ENCODE results near the gene FAM135A. TPM values are rescaled to one million over a fixed set of nuclear protein-coding genes. Genes with fewer than 3 reads are reported as not detected.

Gene FAM135A
- total and polyA plus RNA-seq, 4 donors: 2.7 to 15.6 (median 5.8) TPM

DNA sequence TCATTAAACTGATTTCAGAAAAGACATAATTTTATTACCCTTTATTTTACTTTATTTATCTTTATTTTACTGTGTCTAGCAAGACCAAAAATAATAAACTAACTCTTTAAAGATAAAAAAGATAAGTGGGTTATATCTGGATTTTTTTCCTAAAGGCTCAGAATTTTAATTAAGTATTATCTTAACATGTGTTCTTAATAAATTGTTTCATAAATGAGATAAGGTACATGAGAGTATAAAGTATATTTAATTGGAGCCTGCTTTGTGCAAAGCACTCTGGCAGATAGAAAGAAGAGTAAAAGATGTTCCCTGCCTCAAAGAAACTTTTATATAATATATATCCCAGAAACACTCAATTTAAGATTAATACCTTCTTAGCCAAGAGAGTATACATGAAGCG lies 8.7 kb upstream of the FAM135A start:
- DNase-seq (ENCODE audit: low spot score): no peak
- H3K36me3 ChIP-seq (ENCODE audit: control insufficient read depth in 4 of 4, insufficient read depth in 3 of 4, low read depth in 1 of 4, low read length in 3 of 4): no peaks in the 10 kb centered on the region
- H3K9me3 ChIP-seq (ENCODE audit: control insufficient read depth in 4 of 4, low read length in 3 of 4): no peaks in the 10 kb centered on the region
- H3K4me3 ChIP-seq (ENCODE audit: low read depth in 1 of 3, low read length in 3 of 3): no peak overlapping the region
- no peaks in the 10 kb centered on the region for H3K4me1 ChIP-seq (ENCODE audit: control insufficient read depth in 4 of 4, insufficient read depth in 4 of 4, low read length in 3 of 4)
- WGBS: 89% methylated on average over 1 of the region's 1 CpG
- H3K9ac ChIP-seq (ENCODE audit: low read depth in 1 of 2, low read length in 2 of 2): no peak overlapping the region
- H3K27me3 ChIP-seq (ENCODE audit: control insufficient read depth in 4 of 4, insufficient read depth in 4 of 4, low read length in 3 of 4): peaks cover 0 to 2% (median 0%) of the 10 kb centered on the region in 4 donors
- no peak overlapping the region for H3K27ac ChIP-seq (ENCODE audit: low read depth in 1 of 2, low read length in 2 of 2)
- no peak for TF ChIP-seq YY1 (IDR thresholded peaks at IDR 0.05)
- TF ChIP-seq MAX (IDR thresholded peaks at IDR 0.05): no peak
- no peak for TF ChIP-seq FOXA2 (IDR thresholded peaks at IDR 0.05)
- TF ChIP-seq GABPA (IDR thresholded peaks at IDR 0.05 in 1 of 2, conservative IDR thresholded peaks at IDR 0.05 in 1 of 2): no peak
- no peak for TF ChIP-seq FOXA1 (IDR thresholded peaks at IDR 0.05)
- TF ChIP-seq EGR1 (IDR thresholded peaks at IDR 0.05; ENCODE audit: low read depth in 2 of 2): no peak
- TF ChIP-seq, protein P1, sequence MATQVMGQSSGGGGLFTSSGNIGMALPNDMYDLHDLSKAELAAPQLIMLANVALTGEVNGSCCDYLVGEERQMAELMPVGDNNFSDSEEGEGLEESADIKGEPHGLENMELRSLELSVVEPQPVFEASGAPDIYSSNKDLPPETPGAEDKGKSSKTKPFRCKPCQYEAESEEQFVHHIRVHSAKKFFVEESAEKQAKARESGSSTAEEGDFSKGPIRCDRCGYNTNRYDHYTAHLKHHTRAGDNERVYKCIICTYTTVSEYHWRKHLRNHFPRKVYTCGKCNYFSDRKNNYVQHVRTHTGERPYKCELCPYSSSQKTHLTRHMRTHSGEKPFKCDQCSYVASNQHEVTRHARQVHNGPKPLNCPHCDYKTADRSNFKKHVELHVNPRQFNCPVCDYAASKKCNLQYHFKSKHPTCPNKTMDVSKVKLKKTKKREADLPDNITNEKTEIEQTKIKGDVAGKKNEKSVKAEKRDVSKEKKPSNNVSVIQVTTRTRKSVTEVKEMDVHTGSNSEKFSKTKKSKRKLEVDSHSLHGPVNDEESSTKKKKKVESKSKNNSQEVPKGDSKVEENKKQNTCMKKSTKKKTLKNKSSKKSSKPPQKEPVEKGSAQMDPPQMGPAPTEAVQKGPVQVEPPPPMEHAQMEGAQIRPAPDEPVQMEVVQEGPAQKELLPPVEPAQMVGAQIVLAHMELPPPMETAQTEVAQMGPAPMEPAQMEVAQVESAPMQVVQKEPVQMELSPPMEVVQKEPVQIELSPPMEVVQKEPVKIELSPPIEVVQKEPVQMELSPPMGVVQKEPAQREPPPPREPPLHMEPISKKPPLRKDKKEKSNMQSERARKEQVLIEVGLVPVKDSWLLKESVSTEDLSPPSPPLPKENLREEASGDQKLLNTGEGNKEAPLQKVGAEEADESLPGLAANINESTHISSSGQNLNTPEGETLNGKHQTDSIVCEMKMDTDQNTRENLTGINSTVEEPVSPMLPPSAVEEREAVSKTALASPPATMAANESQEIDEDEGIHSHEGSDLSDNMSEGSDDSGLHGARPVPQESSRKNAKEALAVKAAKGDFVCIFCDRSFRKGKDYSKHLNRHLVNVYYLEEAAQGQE (IDR thresholded peaks at IDR 0.05): no peak
- TF ChIP-seq RXRA (IDR thresholded peaks at IDR 0.05): no peak
- TF ChIP-seq HNF4G (IDR thresholded peaks at IDR 0.05): no peak
- TF ChIP-seq SP1 (IDR thresholded peaks at IDR 0.05): no peak
- TF ChIP-seq, protein P2, sequence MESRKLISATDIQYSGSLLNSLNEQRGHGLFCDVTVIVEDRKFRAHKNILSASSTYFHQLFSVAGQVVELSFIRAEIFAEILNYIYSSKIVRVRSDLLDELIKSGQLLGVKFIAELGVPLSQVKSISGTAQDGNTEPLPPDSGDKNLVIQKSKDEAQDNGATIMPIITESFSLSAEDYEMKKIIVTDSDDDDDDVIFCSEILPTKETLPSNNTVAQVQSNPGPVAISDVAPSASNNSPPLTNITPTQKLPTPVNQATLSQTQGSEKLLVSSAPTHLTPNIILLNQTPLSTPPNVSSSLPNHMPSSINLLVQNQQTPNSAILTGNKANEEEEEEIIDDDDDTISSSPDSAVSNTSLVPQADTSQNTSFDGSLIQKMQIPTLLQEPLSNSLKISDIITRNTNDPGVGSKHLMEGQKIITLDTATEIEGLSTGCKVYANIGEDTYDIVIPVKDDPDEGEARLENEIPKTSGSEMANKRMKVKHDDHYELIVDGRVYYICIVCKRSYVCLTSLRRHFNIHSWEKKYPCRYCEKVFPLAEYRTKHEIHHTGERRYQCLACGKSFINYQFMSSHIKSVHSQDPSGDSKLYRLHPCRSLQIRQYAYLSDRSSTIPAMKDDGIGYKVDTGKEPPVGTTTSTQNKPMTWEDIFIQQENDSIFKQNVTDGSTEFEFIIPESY (IDR thresholded peaks at IDR 0.05): no peak
- TF ChIP-seq, protein P3, sequence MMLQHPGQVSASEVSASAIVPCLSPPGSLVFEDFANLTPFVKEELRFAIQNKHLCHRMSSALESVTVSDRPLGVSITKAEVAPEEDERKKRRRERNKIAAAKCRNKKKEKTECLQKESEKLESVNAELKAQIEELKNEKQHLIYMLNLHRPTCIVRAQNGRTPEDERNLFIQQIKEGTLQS (IDR thresholded peaks at IDR 0.05): no peak
- no peak for TF ChIP-seq JUND (IDR thresholded peaks at IDR 0.05)

DNA sequence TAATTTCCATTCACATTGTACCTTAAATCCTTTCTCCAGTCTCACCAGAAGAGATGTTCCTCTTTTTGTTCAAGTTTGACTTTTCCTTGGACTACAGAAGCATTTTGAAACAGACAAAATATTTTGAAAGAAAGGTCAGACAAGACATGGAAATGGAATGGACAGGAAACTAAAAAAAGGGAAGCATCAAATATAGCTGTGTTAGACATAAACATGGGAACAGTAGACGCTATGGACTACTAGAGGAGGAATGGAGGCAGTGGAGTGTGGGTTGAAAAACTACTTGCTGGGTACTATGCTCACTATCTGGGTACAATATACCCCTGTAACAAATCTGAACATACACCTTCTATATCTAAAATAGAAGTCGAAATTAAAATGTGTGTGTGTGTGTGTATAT lies 4.1 kb upstream of the FAM135A start:
- Histone ChIP-seq H3K4me3 (ENCODE audit: low read depth in 1 of 3, low read length in 3 of 3) (no peak overlapping the region), H3K4me1 (ENCODE audit: control insufficient read depth in 4 of 4, insufficient read depth in 4 of 4, low read length in 3 of 4) (peaks cover 0 to 9% (median 2%) of the 10 kb centered on the region in 4 donors), H3K36me3 (ENCODE audit: control insufficient read depth in 4 of 4, insufficient read depth in 3 of 4, low read depth in 1 of 4, low read length in 3 of 4) (no peaks in the 10 kb centered on the region), H3K27me3 (ENCODE audit: control insufficient read depth in 4 of 4, insufficient read depth in 4 of 4, low read length in 3 of 4) (peaks cover 0 to 2% (median 0%) of the 10 kb centered on the region in 4 donors), H3K9me3 (ENCODE audit: control insufficient read depth in 4 of 4, low read length in 3 of 4) (no peaks in the 10 kb centered on the region), H3K27ac (ENCODE audit: low read depth in 1 of 2, low read length in 2 of 2) (no peak overlapping the region), H3K9ac (ENCODE audit: low read depth in 1 of 2, low read length in 2 of 2) (no peak overlapping the region)
- TF ChIP-seq HNF4G (IDR thresholded peaks at IDR 0.05): no peak
- no peak for TF ChIP-seq YY1 (IDR thresholded peaks at IDR 0.05)
- no peak for TF ChIP-seq FOXA1 (IDR thresholded peaks at IDR 0.05)
- TF ChIP-seq RXRA (IDR thresholded peaks at IDR 0.05): no peak
- TF ChIP-seq GABPA (IDR thresholded peaks at IDR 0.05 in 1 of 2, conservative IDR thresholded peaks at IDR 0.05 in 1 of 2): no peak
- no peak for TF ChIP-seq JUND (IDR thresholded peaks at IDR 0.05)
- 79% methylated on average over 2 of the region's 2 CpGs for WGBS
- no peak for DNase-seq (ENCODE audit: low spot score)

Measured in liver (tissue), 9 donors.